Mucosa of rectum (tissue), 2 donors: ENCODE measurements around the gene C3.
A peak's percentile ranks its signal among the peaks of the same experiment; 100 is the strongest.

Experiments used
- H3K27ac ChIP-seq, 2 donors: one replicate each; pipeline ENCODE4 v1.7.0; 2013; ENCODE audit warnings: inconsistent platforms in 2 of 2, low read depth in 2 of 2, low read length in 2 of 2
- H3K27me3 ChIP-seq, 2 donors: one replicate each; pipeline ENCODE4 v1.7.0; 2013; ENCODE audit warnings: low read length in 2 of 2; ENCODE audit not compliant: control insufficient read depth in 2 of 2, insufficient read depth in 2 of 2
- H3K36me3 ChIP-seq, 2 donors: one replicate each; pipeline ENCODE4 v1.7.0; 2013; ENCODE audit warnings: low read length in 2 of 2; ENCODE audit not compliant: control insufficient read depth in 2 of 2, insufficient read depth in 2 of 2
- H3K4me1 ChIP-seq, 2 donors: one replicate each; pipeline ENCODE4 v1.7.0; 2013; ENCODE audit warnings: low read length in 2 of 2, mild to moderate bottlenecking in 1 of 2; ENCODE audit not compliant: control insufficient read depth in 2 of 2, insufficient read depth in 2 of 2
- H3K4me3 ChIP-seq, 2 donors: one replicate each; pipeline ENCODE4 v1.7.0; 2013; ENCODE audit warnings: low read length in 2 of 2
- H3K9ac ChIP-seq, 2 donors: one replicate each; pipeline ENCODE4 v1.7.0; 2013; ENCODE audit warnings: low read length in 2 of 2, low read depth in 1 of 2, mild to moderate bottlenecking in 1 of 2
- H3K9me3 ChIP-seq, 2 donors: one replicate each; pipeline ENCODE4 v1.7.0; 2013; ENCODE audit warnings: low read length in 2 of 2; ENCODE audit not compliant: control insufficient read depth in 2 of 2
- donor health status: healthy.
- donor health status: Normal muscosa, but diverticular disease.

Gene C3

GRCh38 chr19:6745965-6746364, 25.5 kb upstream of the C3 start:
- Histone ChIP-seq H3K27ac (no peak overlapping the region), H3K9ac (no peak overlapping the region), H3K4me1 (peaks cover 18 to 19% of the 10 kb centered on the region in 2 donors), H3K9me3 (no peaks in the 10 kb centered on the region), H3K4me3 (no peak overlapping the region), H3K27me3 (no peaks in the 10 kb centered on the region), H3K36me3 (peaks cover 46 to 56% of the 10 kb centered on the region in 2 donors)

GRCh38 chr19:6744381-6745301, 24.2 kb upstream of the C3 start:
- H3K27me3 ChIP-seq = no peaks in the 10 kb centered on the region
- peak overlapping the region in 1 of 2 donors; percentile 13 for H3K4me3 ChIP-seq
- peak overlapping the region; percentile 69 to 83 for H3K27ac ChIP-seq
- peaks cover 44 to 48% of the 10 kb centered on the region in 2 donors for H3K36me3 ChIP-seq
- peak overlapping the region in 1 of 2 donors; percentile 53 for H3K9ac ChIP-seq
- peaks cover 19 to 24% of the 10 kb centered on the region in 2 donors for H3K4me1 ChIP-seq
- no peaks in the 10 kb centered on the region for H3K9me3 ChIP-seq

GRCh38 chr19:6743714-6744380, 23.4 kb upstream of the C3 start:
- Histone ChIP-seq H3K9me3 (no peaks in the 10 kb centered on the region), H3K4me3 (no peak overlapping the region), H3K36me3 (peaks cover 37 to 42% of the 10 kb centered on the region in 2 donors), H3K27me3 (no peaks in the 10 kb centered on the region), H3K27ac (peak overlapping the region; percentile 69 to 83), H3K4me1 (peaks cover 24 to 29% of the 10 kb centered on the region in 2 donors), H3K9ac (peak overlapping the region in 1 of 2 donors; percentile 53)

GRCh38 chr19:6743066-6743465, 22.6 kb upstream of the C3 start:
- no peak overlapping the region for H3K4me3 ChIP-seq
- peaks cover 32 to 39% of the 10 kb centered on the region in 2 donors for H3K36me3 ChIP-seq
- no peak overlapping the region for H3K27ac ChIP-seq
- H3K4me1 ChIP-seq = peaks cover 32 to 37% of the 10 kb centered on the region in 2 donors
- H3K27me3 ChIP-seq = no peaks in the 10 kb centered on the region
- H3K9ac ChIP-seq = no peak overlapping the region
- no peaks in the 10 kb centered on the region for H3K9me3 ChIP-seq

GRCh38 chr19:6740589-6741343, 20.3 kb upstream of the C3 start:
- peak overlapping the region; percentile 81 to 85 for H3K4me3 ChIP-seq
- no peaks in the 10 kb centered on the region for H3K27me3 ChIP-seq
- H3K27ac ChIP-seq = peak overlapping the region; percentile 88 to 89
- peaks cover 41 to 47% of the 10 kb centered on the region in 2 donors for H3K4me1 ChIP-seq
- H3K36me3 ChIP-seq = peaks cover 16 to 24% of the 10 kb centered on the region in 2 donors
- H3K9me3 ChIP-seq = no peaks in the 10 kb centered on the region
- H3K9ac ChIP-seq = peak overlapping the region; percentile 91 to 95

GRCh38 chr19:6739883-6740588, 19.6 kb upstream of the C3 start:
- H3K36me3 ChIP-seq = peaks cover 13 to 18% of the 10 kb centered on the region in 2 donors
- H3K9ac ChIP-seq = peak overlapping the region; percentile 91 to 95
- H3K4me3 ChIP-seq = peak overlapping the region; percentile 81 to 85
- no peaks in the 10 kb centered on the region for H3K9me3 ChIP-seq
- H3K27ac ChIP-seq = peak overlapping the region; percentile 88 to 89
- H3K4me1 ChIP-seq = peaks cover 38 to 46% of the 10 kb centered on the region in 2 donors
- no peaks in the 10 kb centered on the region for H3K27me3 ChIP-seq

- peak within 1 kb of the TSS; percentile 89 to 96 for H3K27ac ChIP-seq
- H3K4me1 ChIP-seq = peaks cover 34 to 42% of the 10 kb centered on the region in 2 donors
- H3K36me3 ChIP-seq = peaks cover 10 to 16% of the 10 kb centered on the region in 2 donors
- H3K4me3 ChIP-seq = peak within 1 kb of the TSS; percentile 81 to 85
- H3K9me3 ChIP-seq = no peaks in the 10 kb centered on the region
- H3K9ac ChIP-seq = peak within 1 kb of the TSS; percentile 91 to 95
- H3K27me3 ChIP-seq = no peaks in the 10 kb centered on the region
These were observed 19.0 kb upstream of the C3 start, which contains the start of gene TRIP10 for GRCh38 chr19:6739390-6739882. TSS of gene TRIP10 (plus strand) at chr19:6739680. CDS start at chr19:6739762, 82 bp downstream.

GRCh38 chr19:6738787-6739389, 18.4 kb upstream of the C3 start:
- peaks cover 6 to 12% of the 10 kb centered on the region in 2 donors for H3K36me3 ChIP-seq
- H3K9ac ChIP-seq = peak overlapping the region; percentile 76 to 87
- peaks cover 28 to 37% of the 10 kb centered on the region in 2 donors for H3K4me1 ChIP-seq
- peak overlapping the region; percentile 65 to 73 for H3K4me3 ChIP-seq
- no peaks in the 10 kb centered on the region for H3K27me3 ChIP-seq
- no peaks in the 10 kb centered on the region for H3K9me3 ChIP-seq
- H3K27ac ChIP-seq = peak overlapping the region; percentile 89 to 96
